Mammary epithelial cell (primary cell): Measurements from ENCODE around the gene AVPR1B.

ENCODE experiments used
- CTCF ChIP-seq, 2 donors: IDR thresholded peaks in 1 of 2; conservative IDR thresholded peaks in 1 of 2; 2 replicates each; pipeline ENCODE4 v1.5.1; 2011 to 2012; ENCODE audit warnings: inconsistent platforms in 2 of 2, low read length in 2 of 2, mild to moderate bottlenecking in 2 of 2, control low read depth in 1 of 2, low read depth in 1 of 2; ENCODE audit not compliant: insufficient read depth in 1 of 2; ENCODE audit errors: extremely low read depth in 1 of 2
- EZH2 ChIP-seq: IDR thresholded peaks from 2 replicates; pipeline ENCODE4 v1.6.1; 2012; ENCODE audit warnings: low read length, inconsistent platforms, borderline replicate concordance

GRCh38 chr1:206083750-206084149, 33.4 kb downstream of the AVPR1B start:
- TF ChIP-seq CTCF (conservative IDR thresholded peaks at IDR 0.05 in 1 of 2, IDR thresholded peaks at IDR 0.05 in 1 of 2; ENCODE audit: extremely low read depth in 1 of 2, insufficient read depth in 1 of 2, low read depth in 1 of 2, low read length in 2 of 2): no peak
- no peak for TF ChIP-seq EZH2
